Mesenchymal stem cell (in vitro differentiated cells and primary cell): Measurements from ENCODE around the gene CHAC1.

ENCODE experiments used
- DNase-seq: peaks from one replicate; pipeline ENCODE4 v3.0.0-alpha.2; 2013
- H2AFZ ChIP-seq: one replicate; pipeline ENCODE4 v1.6.1; 2013; ENCODE audit warnings: low read depth, mild to moderate bottlenecking, control low read depth, inconsistent platforms, low read length, moderate library complexity
- H2AK5ac ChIP-seq: 2 replicates; pipeline ENCODE4 v1.6.1; 2013; ENCODE audit warnings: low read length, moderate library complexity, mild to moderate bottlenecking, inconsistent platforms; ENCODE audit not compliant: severe bottlenecking
- H2BK120ac ChIP-seq: one replicate; pipeline ENCODE4 v1.6.1; 2013; ENCODE audit warnings: low read depth, mild to moderate bottlenecking, inconsistent platforms, low read length, moderate library complexity
- H2BK12ac ChIP-seq, 2 experiments: one replicate each; pipeline ENCODE4 v1.6.1; 2013; ENCODE audit warnings: inconsistent platforms in 2 of 2, low read length in 2 of 2, mild to moderate bottlenecking in 2 of 2, moderate library complexity in 2 of 2, control low read depth in 1 of 2
- H2BK15ac ChIP-seq: one replicate; pipeline ENCODE4 v1.6.1; 2013; ENCODE audit warnings: mild to moderate bottlenecking, low read depth, inconsistent platforms; ENCODE audit not compliant: poor library complexity, severe bottlenecking
- H2BK5ac ChIP-seq: 2 replicates; pipeline ENCODE4 v1.6.1; 2013; ENCODE audit warnings: low read depth, mild to moderate bottlenecking, low read length, control low read depth, inconsistent platforms; ENCODE audit not compliant: poor library complexity, severe bottlenecking
- H3K14ac ChIP-seq, 2 experiments: one replicate each; pipeline ENCODE4 v1.6.1; 2013; ENCODE audit warnings: inconsistent platforms in 2 of 2, low read length in 2 of 2, control low read depth in 1 of 2, mild to moderate bottlenecking in 1 of 2, moderate library complexity in 1 of 2
- H3K18ac ChIP-seq, 2 experiments: one replicate each; pipeline ENCODE4 v1.6.1; 2013; ENCODE audit warnings: inconsistent platforms in 2 of 2, low read length in 2 of 2, control low read depth in 1 of 2, low read depth in 1 of 2, mild to moderate bottlenecking in 1 of 2
- H3K23ac ChIP-seq, 2 experiments: one replicate each; pipeline ENCODE4 v1.6.1; 2013; ENCODE audit warnings: inconsistent platforms in 2 of 2, low read length in 2 of 2, mild to moderate bottlenecking in 2 of 2, moderate library complexity in 2 of 2, control low read depth in 1 of 2
- H3K27ac ChIP-seq: 2 replicates; pipeline ENCODE4 v1.5.1; 2013; ENCODE audit warnings: mild to moderate bottlenecking, moderate library complexity, low read length, control low read depth, inconsistent platforms; ENCODE audit not compliant: poor library complexity, severe bottlenecking
- H3K27me3 ChIP-seq, 2 experiments: 2 replicates each; pipeline versions ENCODE4 v1.6.1 to v1.7.0; 2013; ENCODE audit warnings: low read length in 2 of 2, mild to moderate bottlenecking in 2 of 2, moderate library complexity in 2 of 2, control low read depth in 1 of 2, inconsistent platforms in 1 of 2; ENCODE audit not compliant: control insufficient read depth in 1 of 2, insufficient read depth in 1 of 2
- H3K36me3 ChIP-seq, 2 experiments: 2 replicates each; pipeline versions ENCODE4 v1.6.1 to v1.7.0; 2013; ENCODE audit warnings: low read length in 2 of 2, control low read depth in 1 of 2, inconsistent platforms in 1 of 2, low read depth in 1 of 2, mild to moderate bottlenecking in 1 of 2; ENCODE audit not compliant: insufficient read depth in 2 of 2, control insufficient read depth in 1 of 2
- H3K4ac ChIP-seq, 2 experiments: one replicate each; pipeline ENCODE4 v1.6.1; 2013; ENCODE audit warnings: inconsistent platforms in 2 of 2, low read length in 2 of 2, mild to moderate bottlenecking in 2 of 2, moderate library complexity in 2 of 2, control low read depth in 1 of 2, low read depth in 1 of 2
- H3K4me1 ChIP-seq: 2 replicates; pipeline ENCODE4 v1.6.1; 2013; ENCODE audit warnings: low read depth, low read length, control low read depth; ENCODE audit not compliant: control insufficient read depth, insufficient read depth
- H3K4me2 ChIP-seq: 2 replicates; pipeline ENCODE4 v1.6.1; 2013; ENCODE audit warnings: low read length, mild to moderate bottlenecking, inconsistent platforms; ENCODE audit not compliant: poor library complexity, severe bottlenecking
- H3K4me3 ChIP-seq, 2 experiments: 2 replicates each; pipeline versions ENCODE4 v1.5.1 to v1.7.0; 2013; ENCODE audit warnings: low read length in 2 of 2, mild to moderate bottlenecking in 2 of 2, control low read depth in 1 of 2, low read depth in 1 of 2; ENCODE audit not compliant: insufficient read depth in 1 of 2
- H3K79me1 ChIP-seq: replicated peaks from 2 replicates; pipeline ENCODE4 v1.6.1; 2013; ENCODE audit warnings: mild to moderate bottlenecking, control low read depth, low read length, inconsistent platforms; ENCODE audit not compliant: poor library complexity, severe bottlenecking
- H3K9ac ChIP-seq: 2 replicates; pipeline ENCODE4 v1.7.0; 2013; ENCODE audit warnings: mild to moderate bottlenecking, low read length, moderate library complexity
- H3K9me3 ChIP-seq: 2 replicates; pipeline ENCODE4 v1.7.0; 2013; ENCODE audit warnings: mild to moderate bottlenecking, low read length; ENCODE audit not compliant: control insufficient read depth
- H4K8ac ChIP-seq: one replicate; pipeline ENCODE4 v1.6.1; 2013; ENCODE audit warnings: inconsistent platforms, mild to moderate bottlenecking, low read length, moderate library complexity
- H4K91ac ChIP-seq: one replicate; pipeline ENCODE4 v1.6.1; 2013; ENCODE audit warnings: mild to moderate bottlenecking, low read length, inconsistent platforms
- WGBS: methylation state at CpG from one replicate; pipeline ENCODE4 v1.1.7; 2013; ENCODE audit warnings: mixed read lengths; 5-methylcytosine and 5-hydroxymethylcytosine counted together

Gene CHAC1

DNA sequence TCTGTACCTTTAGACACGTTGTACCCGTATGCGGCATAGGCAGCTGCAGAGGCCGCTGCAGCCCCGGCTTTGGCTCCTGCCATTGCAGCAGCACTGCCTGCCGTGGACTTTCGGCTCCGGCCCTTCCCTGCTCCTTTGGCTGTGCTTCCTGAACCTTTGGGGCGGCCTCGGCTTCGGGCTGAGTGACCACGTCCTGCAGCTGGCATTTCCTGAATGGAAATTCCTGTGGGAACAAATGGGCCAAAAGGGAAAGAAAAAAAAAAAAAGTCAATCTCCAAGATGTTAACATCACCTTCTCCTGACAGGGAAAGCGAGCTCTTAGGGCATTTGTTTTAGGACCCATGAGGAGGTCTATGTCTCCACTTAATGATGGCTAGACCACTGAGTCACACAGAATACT is 29.6 kb downstream of the CHAC1 start:
- H3K4me2 ChIP-seq = no peak overlapping the region
- DNase-seq = peak; percentile 95
- peaks cover 67 to 88% of the 10 kb centered on the region in 2 experiments for H3K36me3 ChIP-seq
- peak overlapping the region; percentile 87 for H4K91ac ChIP-seq
- H4K8ac ChIP-seq = peak overlapping the region; percentile 87
- peaks cover 13% of the 10 kb centered on the region for H3K79me1 ChIP-seq
- peak overlapping the region; percentile 6 to 27 for H3K4ac ChIP-seq
- no peak overlapping the region for H3K14ac ChIP-seq
- H2BK15ac ChIP-seq = no peak overlapping the region
- no peak overlapping the region for H2AK5ac ChIP-seq
- no peak overlapping the region for H2AFZ ChIP-seq
- H2BK5ac ChIP-seq = no peak overlapping the region
- peaks cover 16% of the 10 kb centered on the region for H3K4me1 ChIP-seq
- no peak overlapping the region for H3K4me3 ChIP-seq
- H2BK12ac ChIP-seq = no peak overlapping the region
- peak overlapping the region; percentile 64 for H2BK120ac ChIP-seq
- no peaks in the 10 kb centered on the region for H3K9me3 ChIP-seq
- WGBS = 10% methylated on average over 13 of the region's 13 CpGs
- H3K27ac ChIP-seq = peak overlapping the region; percentile 81
- H3K18ac ChIP-seq = peak overlapping the region; percentile 77
- H3K23ac ChIP-seq = no peak overlapping the region
- no peaks in the 10 kb centered on the region for H3K27me3 ChIP-seq
- H3K9ac ChIP-seq = no peak overlapping the region

DNA sequence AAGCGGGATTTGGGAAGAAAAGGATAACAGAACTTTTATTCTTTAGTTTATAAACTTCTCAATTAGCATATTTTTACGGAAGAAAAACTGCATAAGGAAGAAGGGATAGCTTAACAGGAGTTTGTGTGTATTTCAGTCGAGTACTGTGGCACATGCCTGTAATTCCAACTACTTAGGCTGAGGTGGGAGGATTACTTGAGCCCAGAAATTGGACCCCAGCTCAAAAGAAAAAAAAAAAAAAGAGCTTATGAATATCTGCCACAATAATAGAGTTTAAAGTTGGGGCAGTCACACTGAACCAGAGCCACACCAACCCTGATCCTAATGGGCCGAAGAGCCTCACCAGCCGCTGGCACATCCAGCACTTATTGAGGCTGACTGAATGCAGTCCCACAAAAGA is 31.1 kb downstream of the CHAC1 start:
- H2BK5ac ChIP-seq = no peak overlapping the region
- peaks cover 16% of the 10 kb centered on the region for H3K4me1 ChIP-seq
- DNase-seq = no peak
- no peaks in the 10 kb centered on the region for H3K27me3 ChIP-seq
- no peak overlapping the region for H3K4ac ChIP-seq
- peak overlapping the region; percentile 49 for H4K8ac ChIP-seq
- no peak overlapping the region for H3K4me2 ChIP-seq
- peaks cover 54 to 82% of the 10 kb centered on the region in 2 experiments for H3K36me3 ChIP-seq
- no peak overlapping the region for H2AFZ ChIP-seq
- H2BK12ac ChIP-seq = peak overlapping the region in 1 of 2 experiments; percentile 27
- H2BK15ac ChIP-seq = peak overlapping the region; percentile 80
- no peak overlapping the region for H3K14ac ChIP-seq
- WGBS = 78% methylated on average over 3 of the region's 5 CpGs
- H2AK5ac ChIP-seq = no peak overlapping the region
- no peak overlapping the region for H4K91ac ChIP-seq
- no peaks in the 10 kb centered on the region for H3K9me3 ChIP-seq
- H3K79me1 ChIP-seq = peaks cover 12% of the 10 kb centered on the region
- H3K9ac ChIP-seq = peak overlapping the region; percentile 82
- H3K23ac ChIP-seq = no peak overlapping the region
- no peak overlapping the region for H2BK120ac ChIP-seq
- no peak overlapping the region for H3K27ac ChIP-seq
- H3K4me3 ChIP-seq = no peak overlapping the region
- H3K18ac ChIP-seq = no peak overlapping the region

DNA sequence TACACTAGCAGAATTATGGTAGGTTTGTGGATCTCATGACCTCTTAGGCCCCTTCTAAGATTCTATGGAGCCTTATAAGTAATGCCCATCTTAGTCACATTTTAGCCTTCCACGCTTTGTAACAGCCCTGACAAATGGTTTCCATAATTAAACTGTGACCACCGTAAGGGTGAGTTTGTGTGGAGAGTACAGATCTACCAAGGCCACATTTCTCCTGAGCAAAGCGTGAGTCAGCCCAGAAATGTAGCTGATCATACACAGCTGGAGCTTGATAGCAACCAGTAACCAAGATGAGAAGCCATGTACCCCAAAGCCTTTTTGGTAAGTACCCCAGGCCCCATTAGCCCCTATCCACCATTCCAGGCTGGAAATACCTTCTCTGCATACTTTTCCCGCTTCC is 31.7 kb downstream of the CHAC1 start:
- Histone ChIP-seq H2BK15ac (no peak overlapping the region), H3K9me3 (no peaks in the 10 kb centered on the region), H3K9ac (peak overlapping the region; percentile 82), H4K8ac (no peak overlapping the region), H3K18ac (peak overlapping the region; percentile 46 to 81), H3K14ac (no peak overlapping the region), H2AK5ac (no peak overlapping the region), H2BK5ac (no peak overlapping the region), H4K91ac (peak overlapping the region; percentile 30), H3K23ac (no peak overlapping the region), H3K27me3 (no peaks in the 10 kb centered on the region), H3K4me2 (no peak overlapping the region), H3K4me3 (peak overlapping the region in 1 of 2 experiments; percentile 52), H3K4me1 (peaks cover 16% of the 10 kb centered on the region), H3K36me3 (peaks cover 48 to 77% of the 10 kb centered on the region in 2 experiments), H3K27ac (peak overlapping the region; percentile 18), H3K4ac (peak overlapping the region in 1 of 2 experiments; percentile 83), H2AFZ (no peak overlapping the region), H2BK120ac (peak overlapping the region; percentile 54), H3K79me1 (peaks cover 11% of the 10 kb centered on the region), H2BK12ac (peak overlapping the region; percentile 38 to 85)
- peak; percentile 96 for DNase-seq
- 21% methylated on average over 4 of the region's 4 CpGs for WGBS

DNA sequence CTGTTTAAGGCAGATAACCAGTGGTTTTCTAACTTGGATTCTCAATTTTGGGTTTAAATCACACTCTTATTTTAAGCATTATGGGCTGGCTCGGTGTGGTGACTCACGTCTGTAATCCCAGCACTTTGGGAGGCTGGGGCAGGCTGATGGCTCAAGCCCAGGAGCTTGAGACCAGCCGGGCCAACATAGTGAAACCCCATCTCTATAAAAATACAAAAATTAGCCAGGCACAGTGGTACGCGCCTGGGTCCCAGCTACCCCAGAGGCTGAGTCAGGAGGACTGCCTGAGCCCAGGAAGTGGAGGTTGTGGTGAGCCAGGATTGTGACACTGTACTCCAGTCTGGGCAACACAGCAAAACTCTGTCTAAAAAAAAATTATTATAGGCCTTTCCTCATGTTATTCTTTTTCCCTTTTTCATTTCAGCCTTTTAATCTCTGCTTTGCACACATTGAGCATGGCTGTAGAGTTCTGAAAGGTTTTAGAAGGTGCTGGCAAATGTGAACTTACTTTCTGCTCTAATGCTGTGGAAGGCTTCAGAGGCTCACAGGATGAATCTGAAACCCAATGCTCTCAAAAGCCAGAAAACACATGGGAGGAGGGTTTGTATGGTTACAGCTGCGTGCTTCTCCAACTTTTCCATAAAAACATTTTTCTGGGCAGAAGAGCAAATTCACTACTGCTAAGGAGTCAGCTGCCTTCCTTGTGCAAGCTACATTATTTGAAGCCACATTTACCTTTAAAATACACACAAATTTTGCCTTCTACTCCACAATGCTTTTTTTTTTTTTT is 32.5 kb downstream of the CHAC1 start:
- 43% methylated on average over 3 of the region's 6 CpGs for WGBS
- Histone ChIP-seq H3K36me3 (peaks cover 43 to 76% of the 10 kb centered on the region in 2 experiments), H3K4me1 (peaks cover 18% of the 10 kb centered on the region), H3K23ac (no peak overlapping the region), H2BK120ac (no peak overlapping the region), H2BK15ac (no peak overlapping the region), H2BK5ac (no peak overlapping the region), H3K18ac (peak overlapping the region; percentile 24 to 61), H4K8ac (no peak overlapping the region), H2BK12ac (peak overlapping the region; percentile 61 to 71), H3K9ac (peak overlapping the region; percentile 82), H4K91ac (no peak overlapping the region), H3K4ac (peak overlapping the region in 1 of 2 experiments; percentile 88), H2AK5ac (no peak overlapping the region), H3K27me3 (no peaks in the 10 kb centered on the region), H2AFZ (no peak overlapping the region), H3K14ac (no peak overlapping the region), H3K9me3 (no peaks in the 10 kb centered on the region), H3K79me1 (peaks cover 8% of the 10 kb centered on the region), H3K4me3 (peak overlapping the region in 1 of 2 experiments; percentile 52), H3K4me2 (no peak overlapping the region), H3K27ac (peak overlapping the region; percentile 29)
- DNase-seq = peak; percentile 78
